Measurements from ENCODE around the gene ENOX1. TPM values are rescaled to one million over a fixed set of nuclear protein-coding genes. Genes with fewer than 3 reads are reported as not detected.

The ENOX1 gene
- total RNA-seq, 3 donors from 2014 or later (not counting 1 experiment from before 2014, with no cell fraction given) = not detected

DNA sequence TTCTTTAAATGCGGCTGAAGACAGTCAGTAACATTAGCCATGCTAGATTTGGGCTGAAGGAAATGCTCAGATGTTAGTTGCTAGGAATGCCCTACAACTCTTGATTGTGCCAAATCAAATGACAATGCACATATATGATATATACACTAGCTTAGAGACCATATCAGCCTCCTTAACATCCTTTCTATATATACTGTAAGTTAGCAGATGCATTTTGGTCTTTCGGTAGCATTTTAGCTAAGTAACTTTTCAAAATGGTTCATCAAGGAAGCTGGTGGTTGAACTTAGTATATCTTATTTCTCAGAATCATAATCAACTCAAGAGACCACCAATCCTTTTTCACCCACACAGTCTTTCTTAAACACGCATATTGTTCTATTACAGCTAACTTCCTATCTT is 14.1 kb upstream of the ENOX1 start:
- H3K4me1 ChIP-seq (ENCODE audit: control insufficient read depth, insufficient read depth, low read length) = no peaks in the 10 kb centered on the region
- peaks cover 7 to 14% of the 10 kb centered on the region in 2 donors for H3K27me3 Mint-ChIP-seq (ENCODE audit: low read depth in 2 of 2)
- no peak overlapping the region for H3K4me3 Mint-ChIP-seq
- H3K4me3 ChIP-seq (ENCODE audit: low read length) = no peak overlapping the region
- H3K9me3 ChIP-seq (ENCODE audit: control insufficient read depth, insufficient read depth, low read length) = no peaks in the 10 kb centered on the region
- H3K9me3 Mint-ChIP-seq = no peaks in the 10 kb centered on the region
- DNase-seq = no peak
- peaks cover 2% of the 10 kb centered on the region for H3K27me3 ChIP-seq (ENCODE audit: control insufficient read depth, insufficient read depth, low read length)
- H3K27ac Mint-ChIP-seq = no peak overlapping the region
- TF ChIP-seq, protein P1, sequence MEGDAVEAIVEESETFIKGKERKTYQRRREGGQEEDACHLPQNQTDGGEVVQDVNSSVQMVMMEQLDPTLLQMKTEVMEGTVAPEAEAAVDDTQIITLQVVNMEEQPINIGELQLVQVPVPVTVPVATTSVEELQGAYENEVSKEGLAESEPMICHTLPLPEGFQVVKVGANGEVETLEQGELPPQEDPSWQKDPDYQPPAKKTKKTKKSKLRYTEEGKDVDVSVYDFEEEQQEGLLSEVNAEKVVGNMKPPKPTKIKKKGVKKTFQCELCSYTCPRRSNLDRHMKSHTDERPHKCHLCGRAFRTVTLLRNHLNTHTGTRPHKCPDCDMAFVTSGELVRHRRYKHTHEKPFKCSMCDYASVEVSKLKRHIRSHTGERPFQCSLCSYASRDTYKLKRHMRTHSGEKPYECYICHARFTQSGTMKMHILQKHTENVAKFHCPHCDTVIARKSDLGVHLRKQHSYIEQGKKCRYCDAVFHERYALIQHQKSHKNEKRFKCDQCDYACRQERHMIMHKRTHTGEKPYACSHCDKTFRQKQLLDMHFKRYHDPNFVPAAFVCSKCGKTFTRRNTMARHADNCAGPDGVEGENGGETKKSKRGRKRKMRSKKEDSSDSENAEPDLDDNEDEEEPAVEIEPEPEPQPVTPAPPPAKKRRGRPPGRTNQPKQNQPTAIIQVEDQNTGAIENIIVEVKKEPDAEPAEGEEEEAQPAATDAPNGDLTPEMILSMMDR (IDR thresholded peaks at IDR 0.05) = no peak
- no peaks in the 10 kb centered on the region for H3K4me1 Mint-ChIP-seq
- H3K27ac ChIP-seq (ENCODE audit: low read length) = no peak overlapping the region
- no peak for ATAC-seq
- no peaks in the 10 kb centered on the region for H3K36me3 ChIP-seq (ENCODE audit: control insufficient read depth, insufficient read depth, low read length)
- intact Hi-C loops (cut with micrococcal nuclease) = loop anchor here (5.0 kb wide), 1 partner anchor 1204 kb away; no protein-coding TSS in a partner anchor
- 87% methylated on average over 2 of the region's 3 CpGs for WGBS (ENCODE audit: insufficient coverage)
- H3K36me3 Mint-ChIP-seq = no peaks in the 10 kb centered on the region

DNA sequence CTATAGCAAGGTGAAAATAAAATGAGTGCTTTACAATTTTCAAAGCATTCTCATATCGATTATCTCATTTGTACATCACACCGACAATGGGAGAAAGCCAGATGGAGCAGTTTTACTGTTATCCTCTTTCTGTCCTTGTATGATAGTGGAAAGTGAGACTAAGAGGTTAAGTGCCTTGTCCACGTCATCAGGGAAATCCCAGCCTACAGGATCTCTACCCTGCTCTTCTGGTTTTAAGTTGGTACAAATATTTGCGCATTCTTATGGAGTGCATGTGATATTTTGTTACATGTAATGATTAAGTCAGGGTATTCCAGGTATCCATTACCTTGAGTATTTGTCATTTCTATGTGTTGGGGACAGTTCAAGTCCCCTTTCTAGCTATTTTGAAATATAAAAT is 12.4 kb upstream of the ENOX1 start:
- Histone ChIP-seq H3K27ac (ENCODE audit: low read length) (no peak overlapping the region), H3K36me3 (ENCODE audit: control insufficient read depth, insufficient read depth, low read length) (no peaks in the 10 kb centered on the region), H3K9me3 (ENCODE audit: control insufficient read depth, insufficient read depth, low read length) (no peaks in the 10 kb centered on the region), H3K4me3 (ENCODE audit: low read length) (no peak overlapping the region), H3K27me3 (ENCODE audit: control insufficient read depth, insufficient read depth, low read length) (peaks cover 2% of the 10 kb centered on the region), H3K4me1 (ENCODE audit: control insufficient read depth, insufficient read depth, low read length) (no peaks in the 10 kb centered on the region)
- DNase-seq = no peak
- WGBS (ENCODE audit: insufficient coverage) = 76% methylated on average over 2 of the region's 4 CpGs
- Mint-ChIP-seq H3K36me3 (no peaks in the 10 kb centered on the region), H3K4me1 (no peaks in the 10 kb centered on the region), H3K27me3 (ENCODE audit: low read depth in 2 of 2) (peaks cover 7 to 20% of the 10 kb centered on the region in 2 donors), H3K27ac (no peak overlapping the region), H3K9me3 (no peaks in the 10 kb centered on the region), H3K4me3 (no peak overlapping the region)
- TF ChIP-seq, protein P1 (IDR thresholded peaks at IDR 0.05) = no peak
- intact Hi-C loops (cut with micrococcal nuclease) = no loop called here
- no peak for ATAC-seq

DNA sequence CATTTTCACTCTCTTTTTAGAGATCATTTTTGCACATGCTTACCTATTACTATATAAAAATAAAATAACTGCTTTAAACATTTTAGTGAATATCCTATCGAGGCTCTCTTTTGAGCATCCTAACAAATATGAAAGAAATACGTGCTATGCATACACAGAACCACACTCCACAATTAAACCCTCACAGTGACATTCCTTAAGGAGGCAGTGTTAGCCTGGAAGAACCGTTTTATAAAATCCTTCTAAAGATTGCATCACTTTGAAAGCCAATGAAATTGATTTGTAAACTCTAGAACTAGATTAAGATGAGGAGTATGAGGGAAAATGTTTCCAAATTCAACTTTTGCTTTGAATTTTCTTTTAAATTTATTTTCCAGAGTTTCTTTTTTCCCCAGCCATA is 11.1 kb upstream of the ENOX1 start:
- H3K27ac Mint-ChIP-seq = no peak overlapping the region
- WGBS (ENCODE audit: insufficient coverage) = 100% methylated on average over 2 of the region's 3 CpGs
- intact Hi-C loops (cut with micrococcal nuclease) = no loop called here
- H3K9me3 Mint-ChIP-seq = no peaks in the 10 kb centered on the region
- Histone ChIP-seq H3K27me3 (ENCODE audit: control insufficient read depth, insufficient read depth, low read length) (peaks cover 2% of the 10 kb centered on the region), H3K36me3 (ENCODE audit: control insufficient read depth, insufficient read depth, low read length) (no peaks in the 10 kb centered on the region), H3K4me1 (ENCODE audit: control insufficient read depth, insufficient read depth, low read length) (no peaks in the 10 kb centered on the region), H3K4me3 (ENCODE audit: low read length) (no peak overlapping the region), H3K27ac (ENCODE audit: low read length) (no peak overlapping the region), H3K9me3 (ENCODE audit: control insufficient read depth, insufficient read depth, low read length) (no peaks in the 10 kb centered on the region)
- no peaks in the 10 kb centered on the region for H3K4me1 Mint-ChIP-seq
- no peak for DNase-seq
- H3K4me3 Mint-ChIP-seq = no peak overlapping the region
- peaks cover 7 to 21% of the 10 kb centered on the region in 2 donors for H3K27me3 Mint-ChIP-seq (ENCODE audit: low read depth in 2 of 2)
- TF ChIP-seq, protein P1 (IDR thresholded peaks at IDR 0.05) = no peak
- no peak for ATAC-seq
- no peaks in the 10 kb centered on the region for H3K36me3 Mint-ChIP-seq

DNA sequence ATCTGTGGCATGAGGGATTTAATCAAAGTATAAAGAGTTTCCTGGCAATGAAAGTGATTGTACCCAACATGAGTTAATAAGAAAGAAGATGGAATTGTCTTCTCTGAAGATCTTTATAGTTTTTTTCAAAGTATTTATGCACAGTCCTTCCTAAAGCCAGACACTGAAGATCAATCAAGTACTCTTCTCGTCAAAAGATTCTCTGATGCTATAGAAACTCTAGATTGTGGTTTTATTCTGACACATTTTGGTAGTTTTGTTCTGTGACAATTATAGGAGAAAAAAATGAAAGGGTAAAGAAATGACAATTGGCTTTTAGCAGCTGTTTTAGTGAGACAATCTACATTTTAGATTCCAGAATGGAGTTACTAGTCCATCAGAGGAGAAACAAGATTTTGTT is 10.4 kb upstream of the ENOX1 start:
- H3K36me3 Mint-ChIP-seq = no peaks in the 10 kb centered on the region
- H3K9me3 Mint-ChIP-seq = no peaks in the 10 kb centered on the region
- intact Hi-C loops (cut with micrococcal nuclease) = no loop called here
- H3K4me3 Mint-ChIP-seq = no peak overlapping the region
- peaks cover 2% of the 10 kb centered on the region for H3K27me3 ChIP-seq (ENCODE audit: control insufficient read depth, insufficient read depth, low read length)
- no peaks in the 10 kb centered on the region for H3K4me1 ChIP-seq (ENCODE audit: control insufficient read depth, insufficient read depth, low read length)
- H3K27ac Mint-ChIP-seq = no peak overlapping the region
- no peaks in the 10 kb centered on the region for H3K4me1 Mint-ChIP-seq
- WGBS (ENCODE audit: insufficient coverage) = 86% methylated on average over 1 of the region's 1 CpG
- no peaks in the 10 kb centered on the region for H3K9me3 ChIP-seq (ENCODE audit: control insufficient read depth, insufficient read depth, low read length)
- peaks cover 7 to 27% of the 10 kb centered on the region in 2 donors for H3K27me3 Mint-ChIP-seq (ENCODE audit: low read depth in 2 of 2)
- H3K27ac ChIP-seq (ENCODE audit: low read length) = no peak overlapping the region
- TF ChIP-seq, protein P1 (IDR thresholded peaks at IDR 0.05) = no peak
- DNase-seq = no peak
- no peak for ATAC-seq
- H3K4me3 ChIP-seq (ENCODE audit: low read length) = no peak overlapping the region
- no peaks in the 10 kb centered on the region for H3K36me3 ChIP-seq (ENCODE audit: control insufficient read depth, insufficient read depth, low read length)
